OCI-LY1 (cell line): ENCODE data around the gene PCBP3.

Experiments
- EZH2 ChIP-seq: fragments of 200-600 bp; sonication (generic), shearing (Covaris generic); IDR thresholded peaks from 2 replicates; pipeline ENCODE4 v1.8.0; 2017; ENCODE audit warnings: borderline replicate concordance, mixed run types, mild to moderate bottlenecking, antibody characterized with exemption, low read length, moderate library complexity, mixed read lengths
- TF ChIP-seq, protein P1 (sequence below): fragments of 200-600 bp; sonication (generic), shearing (Covaris generic); IDR thresholded peaks from 2 replicates; pipeline ENCODE4 v1.5.1; 2017; ENCODE audit warnings: mild to moderate bottlenecking, antibody characterized with exemption, low read length, moderate library complexity, mixed read lengths

DNA sequence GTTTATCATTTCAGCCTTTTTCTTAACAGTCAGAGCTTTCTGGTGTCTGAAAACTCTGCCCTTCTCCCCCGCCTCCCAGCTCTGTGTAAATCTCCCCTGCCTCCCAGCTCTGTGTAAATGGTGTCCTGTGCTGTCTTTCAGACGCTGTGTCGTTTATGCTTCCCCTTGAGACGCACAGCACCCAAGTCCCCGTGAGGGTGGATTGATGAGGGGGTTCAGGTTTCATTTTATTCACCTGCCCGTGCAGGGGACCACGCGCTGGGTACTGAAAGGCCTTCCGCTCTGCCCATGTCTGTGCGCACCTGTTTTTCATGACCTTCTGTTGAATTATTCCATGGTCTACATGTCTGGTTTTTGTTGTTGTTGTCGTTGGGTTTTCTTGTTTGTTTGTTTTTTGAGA, 229.9 kb downstream of the PCBP3 start:
- no peak for TF ChIP-seq EZH2
- TF ChIP-seq, protein P1, sequence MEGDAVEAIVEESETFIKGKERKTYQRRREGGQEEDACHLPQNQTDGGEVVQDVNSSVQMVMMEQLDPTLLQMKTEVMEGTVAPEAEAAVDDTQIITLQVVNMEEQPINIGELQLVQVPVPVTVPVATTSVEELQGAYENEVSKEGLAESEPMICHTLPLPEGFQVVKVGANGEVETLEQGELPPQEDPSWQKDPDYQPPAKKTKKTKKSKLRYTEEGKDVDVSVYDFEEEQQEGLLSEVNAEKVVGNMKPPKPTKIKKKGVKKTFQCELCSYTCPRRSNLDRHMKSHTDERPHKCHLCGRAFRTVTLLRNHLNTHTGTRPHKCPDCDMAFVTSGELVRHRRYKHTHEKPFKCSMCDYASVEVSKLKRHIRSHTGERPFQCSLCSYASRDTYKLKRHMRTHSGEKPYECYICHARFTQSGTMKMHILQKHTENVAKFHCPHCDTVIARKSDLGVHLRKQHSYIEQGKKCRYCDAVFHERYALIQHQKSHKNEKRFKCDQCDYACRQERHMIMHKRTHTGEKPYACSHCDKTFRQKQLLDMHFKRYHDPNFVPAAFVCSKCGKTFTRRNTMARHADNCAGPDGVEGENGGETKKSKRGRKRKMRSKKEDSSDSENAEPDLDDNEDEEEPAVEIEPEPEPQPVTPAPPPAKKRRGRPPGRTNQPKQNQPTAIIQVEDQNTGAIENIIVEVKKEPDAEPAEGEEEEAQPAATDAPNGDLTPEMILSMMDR: no peak
